Prostate gland (tissue), 2 donors: Measurements from ENCODE around the gene HTR3E. TPM values are rescaled to one million over a fixed set of nuclear protein-coding genes. Genes with fewer than 3 reads are reported as not detected.

Experiments
- DNase-seq: peaks from one replicate; pipeline ENCODE4 v3.0.0-alpha.2; 2019; ENCODE audit warnings: low spot score
- H3K27ac ChIP-seq, 2 donors: fragments of 200-600 bp; sonication (generic); 2 replicates each; pipeline ENCODE4 v1.5.1; 2017 to 2019
- H3K27me3 ChIP-seq: fragments of 200-600 bp; sonication (generic); replicated peaks from 2 replicates; pipeline ENCODE4 v1.5.1; 2019; ENCODE audit not compliant: insufficient read depth
- H3K36me3 ChIP-seq, 2 donors: fragments of 200-600 bp; sonication (generic); 1 replicate in 1 of 2; 2 replicates in 1 of 2; pipeline versions ENCODE4 v1.5.1 to v1.8.1; 2017 to 2019
- H3K4me1 ChIP-seq: fragments of 200-600 bp; sonication (generic); replicated peaks from 2 replicates; pipeline ENCODE4 v1.5.1; 2019
- H3K4me3 ChIP-seq, 2 donors: fragments of 200-600 bp; sonication (generic); 2 replicates each; pipeline ENCODE4 v1.5.1; 2017 to 2019
- H3K9me3 ChIP-seq: fragments of 200-600 bp; sonication (generic); 2 replicates; pipeline ENCODE4 v1.5.1; 2017
- CTCF ChIP-seq, 4 experiments: fragments of 200-600 bp in 2 of 4; fragments of 450-650 bp in 2 of 4; sonication (generic) in 2 of 4; IDR thresholded peaks; 1 replicate in 3 of 4; 2 replicates in 1 of 4; pipeline ENCODE4 v1.5.1; 2016 to 2019; ENCODE audit warnings: antibody characterized with exemption in 4 of 4, mild to moderate bottlenecking in 2 of 4, moderate library complexity in 2 of 4
- POLR2A ChIP-seq: fragments of 450-650 bp; IDR thresholded peaks from one replicate; pipeline ENCODE4 v1.6.1; 2016; ENCODE audit warnings: antibody characterized with exemption, mild to moderate bottlenecking
- POLR2AphosphoS5 ChIP-seq: sonication (generic); formaldehyde crosslinking; IDR thresholded peaks from one replicate; pipeline ENCODE4 v1.6.1; 2017; ENCODE audit warnings: antibody characterized with exemption
- WGBS: methylation state at CpG from one replicate; pipeline ENCODE4 v1.1.5; 2018; 5-methylcytosine and 5-hydroxymethylcytosine counted together
- intact Hi-C: fragments of 100-400 bp; cut with DNase I; formaldehyde crosslinking; loops from one replicate; pipeline ENCODE4 v1.14.2; 2022
- total RNA-seq, 2 donors: library from RNA; depleted of rRNA; stranded (reverse); fragments of >200 nt; gene quantifications; one replicate each; pipeline ENCODE4 v1.1.0, GENCODE V29; 2016

Gene HTR3E
- total RNA-seq, 2 donors from 2014 or later, result not detected

- no peak overlapping the region for H3K4me3 ChIP-seq
- DNase-seq, result no peak
- H3K4me1 ChIP-seq, result peaks cover 10% of the 10 kb centered on the region
- TF ChIP-seq POLR2A (no peak), POLR2AphosphoS5 (no peak), CTCF (IDR thresholded peaks at IDR 0.05) (no peak)
- WGBS, result 93% methylated on average over 7 of the region's 7 CpGs
- H3K27me3 ChIP-seq, result no peaks in the 10 kb centered on the region
- intact Hi-C loops, result no loop called here
- no peak overlapping the region for H3K27ac ChIP-seq
- H3K9me3 ChIP-seq, result no peaks in the 10 kb centered on the region
- H3K36me3 ChIP-seq, result peaks cover 15 to 16% of the 10 kb centered on the region in 2 donors
These were observed 45.3 kb downstream of the HTR3E start for GRCh38 chr3:184142199-184142598.

GRCh38 chr3:184143327-184143726 lies 46.5 kb downstream of the HTR3E start:
- H3K27ac ChIP-seq, result no peak overlapping the region
- WGBS, result 90% methylated on average over 3 of the region's 3 CpGs
- intact Hi-C loops, result no loop called here
- H3K4me1 ChIP-seq, result peaks cover 4% of the 10 kb centered on the region
- peaks cover 15 to 16% of the 10 kb centered on the region in 2 donors for H3K36me3 ChIP-seq
- H3K4me3 ChIP-seq, result no peak overlapping the region
- H3K27me3 ChIP-seq, result no peaks in the 10 kb centered on the region
- H3K9me3 ChIP-seq, result no peaks in the 10 kb centered on the region
- TF ChIP-seq POLR2A, result no peak
- TF ChIP-seq CTCF (IDR thresholded peaks at IDR 0.05), result no peak
- TF ChIP-seq POLR2AphosphoS5, result no peak
- DNase-seq, result no peak

GRCh38 chr3:184144505-184144904 lies 47.6 kb downstream of the HTR3E start:
- H3K36me3 ChIP-seq, result peaks cover 15 to 16% of the 10 kb centered on the region in 2 donors
- H3K27ac ChIP-seq, result peak overlapping the region; percentile 34 to 49
- no peak overlapping the region for H3K4me3 ChIP-seq
- DNase-seq, result peak; percentile 31
- no peaks in the 10 kb centered on the region for H3K9me3 ChIP-seq
- no peak for TF ChIP-seq POLR2A
- no peak for TF ChIP-seq CTCF (IDR thresholded peaks at IDR 0.05)
- TF ChIP-seq POLR2AphosphoS5, result peak; percentile 17
- 46% methylated on average over 5 of the region's 5 CpGs for WGBS
- H3K27me3 ChIP-seq, result no peaks in the 10 kb centered on the region
- intact Hi-C loops, result no loop called here
- peaks cover 4% of the 10 kb centered on the region for H3K4me1 ChIP-seq

DNA sequence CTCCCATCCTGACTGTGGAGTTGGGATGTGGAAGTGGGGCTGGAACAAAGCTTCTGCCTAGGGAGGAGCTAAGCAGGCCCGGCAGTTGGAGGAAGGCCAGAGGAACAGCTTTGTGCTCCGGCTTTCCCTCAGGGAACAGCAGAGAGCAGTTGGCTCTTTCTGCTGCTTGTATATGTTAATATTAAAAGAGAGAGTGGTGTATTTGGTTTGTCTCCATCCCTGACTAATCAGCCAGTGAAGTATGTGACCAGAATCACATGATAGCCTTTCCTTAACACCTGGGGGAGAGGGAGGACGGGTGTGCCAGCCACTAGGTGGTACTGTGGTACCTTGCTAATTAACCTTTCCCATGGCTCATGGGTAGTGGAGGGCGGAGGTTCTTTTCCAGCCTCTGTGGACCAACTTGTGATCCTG lies 48.3 kb downstream of the HTR3E start:
- Histone ChIP-seq H3K27me3 (no peaks in the 10 kb centered on the region), H3K4me1 (peaks cover 4% of the 10 kb centered on the region), H3K27ac (peak overlapping the region; percentile 34 to 49), H3K36me3 (peaks cover 15 to 16% of the 10 kb centered on the region in 2 donors), H3K9me3 (no peaks in the 10 kb centered on the region), H3K4me3 (no peak overlapping the region)
- intact Hi-C loops, result loop anchor here (5.0 kb wide), 1 partner anchor 97 kb away; no protein-coding TSS in a partner anchor
- WGBS, result 19% methylated on average over 4 of the region's 4 CpGs
- DNase-seq, result peak; percentile 56
- TF ChIP-seq POLR2A, result no peak
- TF ChIP-seq CTCF (IDR thresholded peaks at IDR 0.05), result peak in 3 of 4 experiments; percentile 49 to 76 (median 68)
- peak; percentile 61 for TF ChIP-seq POLR2AphosphoS5

DNA sequence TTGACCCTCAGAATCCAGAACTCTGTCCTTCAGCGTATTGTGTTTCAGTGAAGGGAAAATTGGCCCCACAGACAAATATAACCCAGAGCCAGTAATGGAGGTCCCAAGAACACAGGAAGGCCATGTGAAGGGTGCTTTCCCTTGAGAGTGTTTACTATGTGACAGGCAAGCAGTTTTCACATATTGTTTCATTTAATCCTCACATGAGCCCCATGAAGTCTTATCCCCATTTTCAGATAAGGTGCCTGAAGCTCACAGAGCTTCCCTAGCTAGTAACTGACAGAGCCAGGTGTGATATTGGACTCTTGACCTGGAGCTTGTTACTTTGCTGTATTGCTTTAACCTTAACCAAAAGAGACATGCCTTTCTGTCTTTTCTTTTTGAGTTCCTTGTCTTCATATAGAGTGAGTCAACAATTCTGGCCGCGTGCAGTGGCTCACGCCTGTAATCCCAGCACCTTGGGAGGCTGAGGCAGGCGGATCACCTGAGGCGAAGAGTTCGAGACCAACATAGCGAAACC lies 48.9 kb downstream of the HTR3E start:
- Histone ChIP-seq H3K27ac (peak overlapping the region in 1 of 2 donors; percentile 49), H3K27me3 (no peaks in the 10 kb centered on the region), H3K4me1 (peaks cover 4% of the 10 kb centered on the region), H3K9me3 (no peaks in the 10 kb centered on the region), H3K36me3 (peaks cover 15 to 16% of the 10 kb centered on the region in 2 donors), H3K4me3 (no peak overlapping the region)
- intact Hi-C loops, result loop anchor here (5.0 kb wide), 1 partner anchor 96 kb away; no protein-coding TSS in a partner anchor
- TF ChIP-seq POLR2A, result no peak
- TF ChIP-seq POLR2AphosphoS5, result no peak
- TF ChIP-seq CTCF (IDR thresholded peaks at IDR 0.05), result no peak
- DNase-seq, result no peak
- 92% methylated on average over 8 of the region's 8 CpGs for WGBS
